Ovary (tissue), 9 donors: Measurements from ENCODE around the gene ZNF217. TPM values are rescaled to one million over a fixed set of nuclear protein-coding genes. Genes with fewer than 3 reads are reported as not detected.
"Not testable (repeated sequence)": the region's sequence is repeated elsewhere in the genome, so short reads cannot be mapped to it uniquely, and the experiment has no call there.

Source experiments
- DNase-seq, 5 donors: peaks; one replicate each; pipeline ENCODE4 v3.0.0-alpha.2; 2019 to 2020
- H3K27ac ChIP-seq, 2 donors: fragments of 200-600 bp; one replicate each; pipeline versions ENCODE4 v1.5.1 to v1.8.0; 2019 to 2022
- H3K27me3 ChIP-seq: fragments of 200-600 bp; one replicate; pipeline ENCODE4 v1.8.0; 2022
- H3K36me3 ChIP-seq: fragments of 200-600 bp; sonication (generic); one replicate; pipeline ENCODE4 v1.5.1; 2019
- H3K4me1 ChIP-seq: one replicate; pipeline ENCODE4 v1.8.1; 2013; ENCODE audit warnings: mild to moderate bottlenecking, moderate library complexity; ENCODE audit not compliant: insufficient read depth
- H3K4me3 ChIP-seq: fragments of 200-600 bp; sonication (generic); one replicate; pipeline ENCODE4 v1.5.1; 2017
- H3K9me3 ChIP-seq, 2 donors: fragments of 200-600 bp in 1 of 2; sonication (generic) in 1 of 2; one replicate each; pipeline versions ENCODE4 v1.5.1 to v1.8.1; 2013 to 2019; ENCODE audit warnings: mild to moderate bottlenecking in 1 of 2, moderate library complexity in 1 of 2
- EP300 ChIP-seq: sonication (generic); formaldehyde crosslinking; IDR thresholded peaks from one replicate; pipeline ENCODE4 v1.6.1; 2017; ENCODE audit warnings: antibody characterized with exemption
- POLR2A ChIP-seq: fragments of 450-650 bp; IDR thresholded peaks from one replicate; pipeline ENCODE4 v1.6.1; 2017; ENCODE audit warnings: antibody characterized with exemption, mild to moderate bottlenecking, moderate library complexity
- WGBS, 3 donors: extraction: QIAGEN DNeasy Blood & Tissue Kit in 1 of 3; methylation state at CpG; one replicate each; pipeline versions ENCODE4 v1.1.5 to v1.1.7; 2013 to 2017; 5-methylcytosine and 5-hydroxymethylcytosine counted together
- intact Hi-C, 4 donors: fragments of 100-400 bp; cut with DNase I; formaldehyde crosslinking; loops; one replicate each; pipeline versions ENCODE4 v1.11.0 to v1.15.1; 2022 to 2023
- polyA plus RNA-seq, 2 donors: library from polyadenylated mRNA; stranded (reverse); fragments of 200-250 nt in 1 of 2; fragments of 350-450 nt in 1 of 2; fragmentation: Illumina TruSeq in 1 of 2; extraction: RNeasy Lipid Tissue Mini Kit (QIAGEN cat#74804) in 1 of 2; gene quantifications; one replicate each; pipeline ENCODE4 v1.2.3, GENCODE V29; 2013 to 2014
- total RNA-seq, 7 donors: library from RNA; depleted of rRNA in 2 of 7; stranded (reverse); fragments of >200 nt in 2 of 7; fragmentation: NEBNext Ultra II Directional in 3 of 7; extraction: Animal tissue kit (Norgen Biotek cat#: 25700) in 3 of 7; gene quantifications; one replicate each; pipeline versions ENCODE4 v1.1.0 to v1.2.4, GENCODE V29; 2016 to 2023
- TF ChIP-seq, protein P1 (sequence below), 3 donors: fragments of 450-650 bp in 2 of 3; fragments of 200-600 bp in 1 of 3; IDR thresholded peaks; one replicate each; pipeline versions ENCODE4 v1.5.1 to v1.8.0; 2016 to 2022; ENCODE audit warnings: antibody characterized with exemption in 3 of 3, mild to moderate bottlenecking in 1 of 3
- donor health status: DM: no; HTN: no; CAD: no; lungs with moderate emphysema.
- donor health status: DM: no; HTN: no; CAD: no.
- donor health status: Bipolar disorder and iron deficiency.
- donor health status: DM: yes; HTN: yes; CAD: no.
- donor health status: DM: no; HTN: no; CAD: no.
- donor health status: DM: yes; HTN: yes; CAD: no.

The ZNF217 gene
- total and polyA plus RNA-seq, 9 donors = 13.1 to 69.7 (median 20.8) TPM

DNA sequence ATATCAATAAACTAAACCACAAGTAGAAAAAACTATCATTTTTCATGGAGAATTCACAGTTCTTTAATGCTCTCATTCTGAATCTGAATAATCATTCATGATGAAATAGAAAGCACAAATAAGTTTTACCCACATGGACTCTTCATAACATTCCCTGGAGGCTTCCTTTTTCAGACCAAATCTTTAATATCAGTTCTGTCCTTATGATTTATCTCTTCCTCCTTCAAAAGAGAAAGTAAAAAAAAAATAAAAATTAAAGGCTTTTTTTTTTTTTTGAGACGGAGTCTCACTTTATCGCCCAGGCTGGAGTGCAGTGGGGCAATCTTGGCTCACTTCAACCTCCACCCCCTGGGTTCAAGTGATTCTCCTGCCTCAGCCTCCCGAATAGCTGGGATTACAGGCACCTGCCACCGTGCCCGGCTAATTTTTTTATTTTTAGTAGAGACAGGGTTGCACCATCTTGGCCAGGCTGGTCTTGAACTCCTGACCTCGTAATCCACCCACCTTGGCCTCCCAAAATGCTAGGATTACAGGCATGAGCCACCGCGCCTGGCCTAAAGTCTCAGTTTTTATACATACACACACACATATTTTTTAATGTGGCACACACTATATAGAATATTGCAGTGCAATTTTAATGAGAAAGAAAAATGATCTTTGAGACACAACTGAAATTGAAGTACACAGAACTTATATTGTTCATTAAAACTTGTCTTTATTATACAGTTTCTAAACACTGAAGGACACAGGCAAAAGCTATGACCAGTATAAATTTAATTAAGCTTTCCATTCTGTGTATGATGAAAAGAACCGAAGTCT, 31.9 kb upstream of the ZNF217 start:
- WGBS, 3 donors = 79 to 80% (median 80%) methylated on average over 9 of the region's 9 CpGs
- TF ChIP-seq POLR2A = no peak
- Histone ChIP-seq H3K36me3 (no peaks in the 10 kb centered on the region), H3K27ac (no peak overlapping the region), H3K9me3 (no peaks in the 10 kb centered on the region), H3K4me1 (peaks cover 9% of the 10 kb centered on the region), H3K27me3 (no peaks in the 10 kb centered on the region), H3K4me3 (no peak overlapping the region)
- intact Hi-C loops = no loop called here
- no peak for DNase-seq

DNA sequence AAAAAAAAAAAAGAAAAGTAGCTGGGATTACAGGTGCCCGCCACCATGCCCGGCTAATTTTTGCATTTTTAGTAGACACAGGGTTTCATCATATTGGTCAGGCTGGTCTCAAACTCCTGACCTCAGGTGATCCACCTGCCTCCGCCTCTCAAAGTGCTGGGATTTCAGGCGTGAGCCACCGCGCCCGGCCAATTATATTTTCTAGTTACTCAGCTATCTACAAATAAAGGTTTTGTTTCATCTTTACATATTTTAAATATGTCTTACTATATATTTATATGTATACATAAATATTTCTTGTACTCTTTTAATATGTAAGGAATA, 31.2 kb upstream of the ZNF217 start:
- H3K4me1 ChIP-seq, H3K36me3 ChIP-seq, H3K9me3 ChIP-seq, H3K27me3 ChIP-seq, DNase-seq, H3K4me3 ChIP-seq: not testable (repeated sequence)
- H3K27ac ChIP-seq = peak overlapping the region in 1 of 2 donors; percentile 90
- WGBS, 3 donors = 69 to 82% (median 80%) methylated on average over 7 of the region's 7 CpGs
- intact Hi-C loops = loop anchor here in 1 of 4 donors (5.0 kb wide), 1 partner anchor 37 kb away; no protein-coding TSS in a partner anchor

DNA sequence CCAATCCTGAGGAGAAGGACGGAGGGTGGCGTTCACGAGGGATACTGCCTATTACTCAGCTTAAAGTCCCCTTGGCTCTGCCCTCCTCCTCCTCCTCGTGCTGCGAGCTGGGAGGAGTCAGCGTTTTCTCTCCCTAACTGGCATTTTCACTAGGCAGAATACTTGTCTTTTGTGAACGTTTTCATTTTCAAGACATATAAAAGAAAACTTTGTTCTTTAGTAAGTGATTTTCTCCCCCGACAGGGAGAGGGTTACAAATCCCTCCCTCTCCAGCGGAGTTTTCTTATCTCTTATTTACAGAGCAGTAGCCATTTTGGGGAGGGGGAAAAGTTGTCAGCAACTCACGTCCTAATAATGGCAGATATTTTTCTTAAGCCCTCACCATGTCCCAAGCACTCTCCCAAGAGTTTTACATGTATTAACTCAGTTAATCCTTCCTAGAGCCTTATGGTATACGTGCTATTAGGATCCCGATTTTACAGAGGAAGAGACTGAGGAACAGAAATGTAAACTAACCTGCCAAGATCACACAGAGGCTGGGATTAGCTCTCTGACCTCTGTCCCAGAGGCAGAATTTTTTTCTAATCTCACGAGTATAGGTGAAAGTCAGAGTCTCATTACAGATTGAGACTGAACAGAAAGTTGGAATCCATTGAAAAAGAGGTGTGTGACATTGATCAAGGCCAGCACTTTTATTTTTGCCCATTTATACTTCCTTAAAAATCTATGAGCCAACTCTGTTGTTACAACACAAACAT, 30.0 kb upstream of the ZNF217 start:
- Histone ChIP-seq H3K4me3 (peak overlapping the region; percentile 25), H3K4me1 (peaks cover 9% of the 10 kb centered on the region), H3K27me3 (no peaks in the 10 kb centered on the region), H3K36me3 (no peaks in the 10 kb centered on the region), H3K9me3 (no peaks in the 10 kb centered on the region), H3K27ac (peak overlapping the region; percentile 82 to 90)
- TF ChIP-seq EP300 (no peak), POLR2A (peak; percentile 33)
- peak; percentile 64 to 79 (median 74) for DNase-seq
- WGBS, 3 donors = 0 to 1% (median 0%) methylated on average over 13 of the region's 13 CpGs
- intact Hi-C loops = loop anchor here in 2 of 4 donors (2.0 to 5.0 kb wide), 2 partner anchors 31 to 39 kb away; partner anchors contain the start of gene ZNF217 (in 1 of the 2)

DNA sequence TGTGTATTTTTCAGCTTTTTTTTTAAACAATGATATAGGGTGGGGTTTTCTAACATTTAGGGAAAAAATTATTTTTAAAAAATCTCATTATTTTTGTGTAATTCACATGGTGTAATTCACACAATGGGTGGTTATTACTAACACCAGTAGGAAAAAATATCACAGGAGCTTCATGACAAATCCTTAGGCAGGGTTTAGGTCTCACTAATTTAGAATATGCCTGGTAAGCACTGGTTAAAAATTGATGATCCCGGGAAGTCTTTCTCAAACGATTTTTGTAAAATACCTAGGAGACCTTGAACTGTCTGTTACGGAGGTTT, 29.5 kb upstream of the ZNF217 start:
- no peaks in the 10 kb centered on the region for H3K9me3 ChIP-seq
- no peak for TF ChIP-seq POLR2A
- TF ChIP-seq, protein P1, sequence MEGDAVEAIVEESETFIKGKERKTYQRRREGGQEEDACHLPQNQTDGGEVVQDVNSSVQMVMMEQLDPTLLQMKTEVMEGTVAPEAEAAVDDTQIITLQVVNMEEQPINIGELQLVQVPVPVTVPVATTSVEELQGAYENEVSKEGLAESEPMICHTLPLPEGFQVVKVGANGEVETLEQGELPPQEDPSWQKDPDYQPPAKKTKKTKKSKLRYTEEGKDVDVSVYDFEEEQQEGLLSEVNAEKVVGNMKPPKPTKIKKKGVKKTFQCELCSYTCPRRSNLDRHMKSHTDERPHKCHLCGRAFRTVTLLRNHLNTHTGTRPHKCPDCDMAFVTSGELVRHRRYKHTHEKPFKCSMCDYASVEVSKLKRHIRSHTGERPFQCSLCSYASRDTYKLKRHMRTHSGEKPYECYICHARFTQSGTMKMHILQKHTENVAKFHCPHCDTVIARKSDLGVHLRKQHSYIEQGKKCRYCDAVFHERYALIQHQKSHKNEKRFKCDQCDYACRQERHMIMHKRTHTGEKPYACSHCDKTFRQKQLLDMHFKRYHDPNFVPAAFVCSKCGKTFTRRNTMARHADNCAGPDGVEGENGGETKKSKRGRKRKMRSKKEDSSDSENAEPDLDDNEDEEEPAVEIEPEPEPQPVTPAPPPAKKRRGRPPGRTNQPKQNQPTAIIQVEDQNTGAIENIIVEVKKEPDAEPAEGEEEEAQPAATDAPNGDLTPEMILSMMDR (IDR thresholded peaks at IDR 0.05) = no peak
- no peak for TF ChIP-seq EP300
- H3K4me3 ChIP-seq = no peak overlapping the region
- peaks cover 9% of the 10 kb centered on the region for H3K4me1 ChIP-seq
- intact Hi-C loops = loop anchor here in 2 of 4 donors (2.0 to 5.0 kb wide), 2 partner anchors 30 to 39 kb away; partner anchors contain the start of gene ZNF217 (in 1 of the 2)
- H3K27ac ChIP-seq = peak overlapping the region; percentile 82 to 90
- WGBS, 3 donors = 0% methylated on average over 3 of the region's 3 CpGs
- H3K36me3 ChIP-seq = no peaks in the 10 kb centered on the region
- H3K27me3 ChIP-seq = no peaks in the 10 kb centered on the region
- no peak for DNase-seq

DNA sequence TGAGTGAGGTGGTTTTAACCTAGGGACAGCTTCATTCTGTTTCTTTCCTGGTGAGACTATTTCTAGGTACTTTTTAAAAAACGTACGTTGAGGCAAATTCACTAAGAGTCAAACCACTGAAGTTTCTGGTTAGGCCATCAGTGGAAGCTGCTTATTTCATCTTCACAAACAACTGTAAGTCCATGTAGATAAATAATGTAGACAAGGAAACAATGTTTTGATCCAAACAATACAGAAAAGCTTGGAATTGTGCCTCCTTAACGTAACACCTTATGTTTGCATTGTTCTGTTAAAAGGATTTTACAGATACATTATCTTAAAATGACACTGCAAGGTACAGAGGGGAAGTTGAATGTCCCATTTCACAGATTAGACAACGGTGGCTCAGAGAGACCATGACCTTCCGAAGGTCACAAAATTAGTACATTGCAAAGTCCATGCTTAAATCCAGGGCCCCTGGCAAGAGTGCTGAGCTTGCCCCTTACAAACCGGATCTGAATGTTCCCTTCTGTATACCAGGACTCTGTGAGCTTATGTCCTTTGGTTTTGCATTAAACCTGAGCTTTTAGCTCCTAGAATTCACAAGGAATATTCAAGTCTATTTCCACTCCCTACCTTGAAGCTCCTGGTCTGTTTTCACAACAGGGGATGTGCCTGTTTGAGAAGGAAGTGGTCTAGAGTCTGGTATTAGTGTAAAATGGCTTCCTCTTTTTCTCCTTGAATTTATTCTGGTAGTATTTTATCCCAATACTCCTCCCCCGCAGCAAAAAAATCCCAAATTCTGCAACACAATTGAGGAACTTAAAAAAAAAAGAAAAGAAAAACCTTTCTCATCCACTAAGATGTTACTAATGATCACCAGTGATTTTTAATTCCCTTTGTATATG, 28.9 kb upstream of the ZNF217 start:
- peak in 2 of 5 donors; percentile 21 to 23 for DNase-seq
- 35 to 43% (median 38%) methylated on average over 7 of the region's 7 CpGs for WGBS, 3 donors
- Histone ChIP-seq H3K9me3 (no peaks in the 10 kb centered on the region), H3K4me1 (peaks cover 9% of the 10 kb centered on the region), H3K27me3 (no peaks in the 10 kb centered on the region), H3K27ac (peak overlapping the region; percentile 75 to 90), H3K4me3 (no peak overlapping the region), H3K36me3 (no peaks in the 10 kb centered on the region)
- TF ChIP-seq, protein P1 (IDR thresholded peaks at IDR 0.05) = no peak
- TF ChIP-seq EP300 (no peak), POLR2A (no peak)
- intact Hi-C loops = loop anchor here in 2 of 4 donors (2.0 to 5.0 kb wide), 2 partner anchors 30 to 40 kb away; partner anchors contain the start of gene ZNF217 (in 1 of the 2)
